B cell (primary cell): ENCODE measurements around the gene MAP3K2. TPM values are rescaled to one million over a fixed set of nuclear protein-coding genes. Genes with fewer than 3 reads are reported as not detected.

Experiments used
- ATAC-seq: fragments of 200-7000 bp; cut with Tn5 transposase; one replicate; pipeline ENCODE4 v1.10.0; 2021; ENCODE audit warnings: low read depth, mild to moderate bottlenecking, moderate number of reproducible peaks, moderate library complexity
- CTCF ChIA-PET: fragments of 350-600 bp; sonication (Branson Sonifier 250); formaldehyde crosslinking; loops from one replicate; lab custom pipeline; 2021; ENCODE audit warnings: antibody characterized with exemption, inconsistent platforms; lab: Charles Lee
- POLR2A ChIA-PET: fragments of 350-600 bp; sonication (Branson Sonifier 250); formaldehyde crosslinking; loops from one replicate; lab custom pipeline; 2021; ENCODE audit warnings: antibody characterized with exemption; lab: Charles Lee
- DNase-seq: peaks from one replicate; pipeline ENCODE4 v3.0.0; 2013
- H2AFZ ChIP-seq: 2 replicates; pipeline ENCODE4 v1.6.1; 2012; ENCODE audit warnings: mild to moderate bottlenecking, low read depth, low read length; ENCODE audit not compliant: insufficient read depth, poor library complexity, severe bottlenecking
- H3K27ac ChIP-seq, 2 donors: 1 replicate in 1 of 2; 2 replicates in 1 of 2; pipeline ENCODE4 v1.5.1; 2012 to 2013; ENCODE audit warnings: low read length in 2 of 2, mild to moderate bottlenecking in 2 of 2, moderate library complexity in 1 of 2
- H3K27me3 ChIP-seq, 4 experiments: fragments of 200-600 bp in 1 of 4; sonication (generic) in 1 of 4; replicated peaks in 1 of 4; 1 replicate in 2 of 4; 2 replicates in 2 of 4; pipeline versions ENCODE4 v1.6.1 to v1.7.0; 2013 to 2016; ENCODE audit warnings: low read length in 3 of 4, mild to moderate bottlenecking in 2 of 4, mixed read lengths in 1 of 4, moderate library complexity in 1 of 4; ENCODE audit not compliant: insufficient read depth in 4 of 4, control insufficient read depth in 3 of 4; ENCODE audit errors: control extremely low read depth in 1 of 4
- H3K36me3 ChIP-seq, 2 experiments: replicated peaks in 1 of 2; 1 replicate in 1 of 2; 2 replicates in 1 of 2; pipeline versions ENCODE4 v1.6.1 to v1.7.1; 2013; ENCODE audit warnings: low read length in 1 of 2; ENCODE audit not compliant: insufficient read depth in 2 of 2, control insufficient read depth in 1 of 2; ENCODE audit errors: control extremely low read depth in 1 of 2, extremely low read depth in 1 of 2
- H3K4me1 ChIP-seq, 2 donors: fragments of 200-600 bp in 1 of 2; sonication (generic) in 1 of 2; 1 replicate in 1 of 2; 2 replicates in 1 of 2; pipeline versions ENCODE4 v1.5.1 to v1.6.1; 2013 to 2017; ENCODE audit warnings: low read length in 2 of 2; ENCODE audit not compliant: control insufficient read depth in 2 of 2, insufficient read depth in 2 of 2
- H3K4me2 ChIP-seq: replicated peaks from 2 replicates; pipeline ENCODE3; 2012; ENCODE audit warnings: mild to moderate bottlenecking, low read depth, low read length; ENCODE audit not compliant: poor library complexity, severe bottlenecking
- H3K4me3 ChIP-seq, 5 experiments: fragments of 200-600 bp in 1 of 5; sonication (generic) in 1 of 5; 1 replicate in 3 of 5; 2 replicates in 2 of 5; pipeline versions ENCODE4 v1.5.1 to v1.7.0; 2011 to 2016; ENCODE audit warnings: low read length in 4 of 5, mild to moderate bottlenecking in 4 of 5, low read depth in 2 of 5, control low read depth in 1 of 5, moderate library complexity in 1 of 5; ENCODE audit not compliant: insufficient read depth in 1 of 5; ENCODE audit errors: control extremely low read depth in 1 of 5, extremely low read depth in 1 of 5
- H3K79me2 ChIP-seq: fragments of 200-600 bp; sonication (generic); one replicate; pipeline ENCODE4 v1.6.0; 2016; ENCODE audit warnings: low read length; ENCODE audit not compliant: control insufficient read depth, insufficient read depth
- H3K9ac ChIP-seq: fragments of 200-600 bp; sonication (generic); 2 replicates; pipeline ENCODE4 v1.6.1; 2017; ENCODE audit warnings: mild to moderate bottlenecking, low read length, moderate library complexity
- H3K9me3 ChIP-seq, 3 donors: one replicate each; pipeline versions ENCODE4 v1.6.1 to v1.7.1; 2013; ENCODE audit warnings: low read length in 2 of 3; ENCODE audit not compliant: control insufficient read depth in 2 of 3, insufficient read depth in 1 of 3; ENCODE audit errors: control extremely low read depth in 1 of 3
- H4K20me1 ChIP-seq: 2 replicates; pipeline ENCODE4 v1.6.0; 2012; ENCODE audit warnings: mild to moderate bottlenecking, low read length; ENCODE audit not compliant: insufficient read depth, control insufficient read depth, poor library complexity, severe bottlenecking
- H3K27ac Mint-ChIP-seq: one replicate; pipeline ENCODE4 v1.8.0; 2021; ENCODE audit warnings: mixed read lengths
- H3K27me3 Mint-ChIP-seq: one replicate; pipeline ENCODE4 v1.8.0; 2021; ENCODE audit warnings: mixed read lengths
- H3K4me1 Mint-ChIP-seq: one replicate; pipeline ENCODE4 v1.8.0; 2021; ENCODE audit warnings: mixed read lengths
- H3K4me3 Mint-ChIP-seq: one replicate; pipeline ENCODE4 v1.8.0; 2021; ENCODE audit warnings: mixed read lengths
- H3K9me3 Mint-ChIP-seq: one replicate; pipeline ENCODE4 v1.8.0; 2022; ENCODE audit warnings: mixed read lengths; ENCODE audit not compliant: insufficient read depth
- CTCF ChIP-seq: fragments of 200-600 bp; IDR thresholded peaks from one replicate; pipeline ENCODE4 v1.8.0; 2022; ENCODE audit warnings: antibody characterized with exemption, mild to moderate bottlenecking
- EZH2 ChIP-seq: IDR thresholded peaks from 2 replicates; pipeline ENCODE4 v1.6.1; 2012; ENCODE audit warnings: borderline replicate concordance, low read depth, mild to moderate bottlenecking, moderate library complexity, low read length; ENCODE audit not compliant: insufficient read depth, poor library complexity, severe bottlenecking
- WGBS: methylation state at CpG from one replicate; pipeline ENCODE4 v1.1.5; 2013; ENCODE audit warnings: missing lambda C conversion rate; ENCODE audit not compliant: insufficient coverage; 5-methylcytosine and 5-hydroxymethylcytosine counted together
- intact Hi-C: fragments of 100-400 bp; cut with micrococcal nuclease; formaldehyde crosslinking; loops from one replicate; pipeline ENCODE4 v1.10.0; 2022
- polyA plus RNA-seq: library from polyadenylated mRNA; depleted of rRNA; stranded (reverse); fragments of >200 nt; gene quantifications from 2 replicates; pipeline ENCODE4 v1.2.3, GENCODE V29; 2012
- total RNA-seq, 2 donors: library from RNA; stranded (reverse); fragments of 120-200 nt in 1 of 2; gene quantifications; 1 replicate in 1 of 2; 2 replicates in 1 of 2; pipeline versions ENCODE4 v1.2.3 to v1.2.4, GENCODE V29; 2013 to 2022

MAP3K2 gene
- total and polyA plus RNA-seq, 2 donors (not counting 1 experiment from before 2014, with no cell fraction given), result 9.9 to 118 TPM

- Mint-ChIP-seq H3K9me3 (peaks cover 7% of the 10 kb centered on the region), H3K4me1 (no peaks in the 10 kb centered on the region), H3K4me3 (no peak overlapping the region), H3K27ac (no peak overlapping the region), H3K27me3 (no peaks in the 10 kb centered on the region)
- peaks cover 3% of the 10 kb centered on the region for H3K79me2 ChIP-seq
- H3K27ac ChIP-seq, result no peak overlapping the region
- no peak overlapping the region for H3K9ac ChIP-seq
- intact Hi-C loops, result no loop called here
- no peak overlapping the region for H2AFZ ChIP-seq
- no CpG with 5 or more reads among the region's 1 CpG for WGBS
- POLR2A ChIA-PET, result no interaction called here
- H3K4me3 ChIP-seq, result no peak overlapping the region
- no peak for TF ChIP-seq EZH2
- no peak for TF ChIP-seq CTCF
- CTCF ChIA-PET, result interaction anchor here (0.6 to 1.7 kb wide), 3 partner anchors 75 to 360 kb away, joined by 3 to 7 read pairs (median 3); no protein-coding TSS in a partner anchor
- no peaks in the 10 kb centered on the region for H3K4me1 ChIP-seq
- H3K9me3 ChIP-seq, result peaks cover 0 to 4% (median 0%) of the 10 kb centered on the region in 3 donors
- no peaks in the 10 kb centered on the region for H3K27me3 ChIP-seq
- H3K4me2 ChIP-seq, result no peak overlapping the region
- H3K36me3 ChIP-seq, result peaks cover 22 to 76% of the 10 kb centered on the region in 2 experiments
- no peak for DNase-seq
- H4K20me1 ChIP-seq, result no peaks in the 10 kb centered on the region
- no peak for ATAC-seq
Observed at GRCh38 chr2:127320586-127321275, 67.0 kb downstream of the MAP3K2 start.

DNA sequence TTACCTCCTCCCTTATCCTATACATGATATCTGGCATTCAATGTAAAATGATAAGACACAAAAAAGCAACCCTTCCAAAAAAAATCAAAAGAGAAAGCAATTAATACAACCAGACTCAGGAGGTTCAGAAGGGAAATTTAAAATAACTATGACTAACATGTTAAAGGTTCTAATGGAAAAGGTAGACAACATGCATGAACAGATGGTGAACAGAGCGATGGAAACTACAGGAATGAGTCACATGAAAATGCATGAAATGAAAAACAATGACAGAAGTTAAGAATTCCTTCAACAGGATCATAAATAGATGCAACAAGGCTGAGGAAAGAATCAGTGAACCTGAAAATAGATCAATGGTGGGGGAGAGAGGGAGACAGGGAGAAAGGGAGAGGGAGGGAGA, 67.7 kb downstream of the MAP3K2 start:
- peaks cover 3% of the 10 kb centered on the region for H3K79me2 ChIP-seq
- no CpG with 5 or more reads among the region's 1 CpG for WGBS

More for the DNA sequence above, 67.7 kb downstream of the MAP3K2 start:
- Histone ChIP-seq H2AFZ (no peak overlapping the region), H3K36me3 (peaks cover 20 to 69% of the 10 kb centered on the region in 2 experiments), H3K4me3 (no peak overlapping the region), H3K27ac (no peak overlapping the region), H3K27me3 (no peaks in the 10 kb centered on the region), H3K9ac (no peak overlapping the region), H3K9me3 (peaks cover 0 to 4% (median 0%) of the 10 kb centered on the region in 3 donors), H3K4me1 (no peaks in the 10 kb centered on the region), H3K4me2 (no peak overlapping the region), H4K20me1 (no peaks in the 10 kb centered on the region)
- Mint-ChIP-seq H3K9me3 (peaks cover 7% of the 10 kb centered on the region), H3K27ac (no peak overlapping the region), H3K4me1 (no peaks in the 10 kb centered on the region), H3K27me3 (no peaks in the 10 kb centered on the region), H3K4me3 (no peak overlapping the region)
- intact Hi-C loops, result no loop called here
- POLR2A ChIA-PET, result interaction anchor here (0.8 kb wide), 1 partner anchor 69 kb away, joined by 3 read pairs; no protein-coding TSS in a partner anchor
- TF ChIP-seq CTCF (no peak), EZH2 (no peak)
- CTCF ChIA-PET, result interaction anchor here (0.6 kb wide), 1 partner anchor 145 kb away, joined by 3 read pairs; no protein-coding TSS in a partner anchor
- ATAC-seq (no peak), DNase-seq (no peak)
